Omental fat pad (tissue), 4 donors: ENCODE data around the gene SCPEP1. TPM values are rescaled to one million over a fixed set of nuclear protein-coding genes. Genes with fewer than 3 reads are reported as not detected.
A peak's percentile ranks its signal among the peaks of the same experiment; 100 is the strongest.
"Not testable (repeated sequence)": the region's sequence is repeated elsewhere in the genome, so short reads cannot be mapped to it uniquely, and the experiment has no call there.

Experiments used
- ATAC-seq: fragments of 150-250 bp; one replicate; pipeline ENCODE4 v1.9.1; 2016; ENCODE audit warnings: mild to moderate bottlenecking, moderate library complexity; ENCODE audit not compliant: low FRiP score
- DNase-seq: peaks from one replicate; pipeline ENCODE4 v3.0.0-alpha.2; 2019; ENCODE audit warnings: low spot score
- total RNA-seq, 4 donors: library from RNA; depleted of rRNA; stranded (reverse); fragments of >200 nt; gene quantifications; one replicate each; pipeline ENCODE4 v1.1.0, GENCODE V29; 2016
- TF ChIP-seq, protein P1 (sequence below), 3 donors: fragments of 450-650 bp; IDR thresholded peaks; one replicate each; pipeline ENCODE4 v1.5.1; 2016 to 2017; ENCODE audit warnings: antibody characterized with exemption in 3 of 3, mild to moderate bottlenecking in 3 of 3, moderate library complexity in 2 of 3

The SCPEP1 gene
- total RNA-seq, 4 donors from 2014 or later, result 59.6 to 80.9 (median 69.1) TPM

DNA sequence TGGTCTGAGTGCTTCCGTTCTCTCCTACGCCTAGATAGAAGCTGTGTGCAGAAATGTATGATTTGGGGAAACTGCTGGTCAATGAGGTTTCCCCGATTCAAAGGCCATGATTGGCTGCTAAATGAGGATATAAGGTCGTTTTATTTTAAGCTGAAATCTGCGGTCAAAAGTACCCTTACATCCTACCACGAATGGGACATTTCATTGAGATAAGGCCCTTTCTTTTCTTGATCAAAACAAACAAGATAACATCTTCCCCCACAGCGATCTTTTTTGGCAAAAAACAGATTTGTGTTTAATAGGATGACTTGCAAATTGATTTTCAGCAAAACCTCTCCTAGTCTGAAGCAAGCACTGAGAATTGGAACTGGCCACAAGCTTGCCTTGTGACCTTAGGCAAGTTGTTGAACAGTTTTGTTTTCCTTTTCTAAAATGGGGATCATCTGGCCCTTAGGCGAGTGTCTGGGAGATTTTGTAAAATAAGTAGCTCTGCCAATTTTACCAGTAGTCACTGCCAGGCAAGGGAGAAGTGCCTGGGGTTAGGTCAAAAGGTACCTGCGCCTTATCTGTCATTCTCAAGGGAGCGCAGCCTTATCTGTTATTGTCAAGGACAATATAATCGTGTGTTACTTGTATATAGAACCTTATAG, 635 bp downstream of the SCPEP1 start:
- DNase-seq, result no peak
- TF ChIP-seq, protein P1, sequence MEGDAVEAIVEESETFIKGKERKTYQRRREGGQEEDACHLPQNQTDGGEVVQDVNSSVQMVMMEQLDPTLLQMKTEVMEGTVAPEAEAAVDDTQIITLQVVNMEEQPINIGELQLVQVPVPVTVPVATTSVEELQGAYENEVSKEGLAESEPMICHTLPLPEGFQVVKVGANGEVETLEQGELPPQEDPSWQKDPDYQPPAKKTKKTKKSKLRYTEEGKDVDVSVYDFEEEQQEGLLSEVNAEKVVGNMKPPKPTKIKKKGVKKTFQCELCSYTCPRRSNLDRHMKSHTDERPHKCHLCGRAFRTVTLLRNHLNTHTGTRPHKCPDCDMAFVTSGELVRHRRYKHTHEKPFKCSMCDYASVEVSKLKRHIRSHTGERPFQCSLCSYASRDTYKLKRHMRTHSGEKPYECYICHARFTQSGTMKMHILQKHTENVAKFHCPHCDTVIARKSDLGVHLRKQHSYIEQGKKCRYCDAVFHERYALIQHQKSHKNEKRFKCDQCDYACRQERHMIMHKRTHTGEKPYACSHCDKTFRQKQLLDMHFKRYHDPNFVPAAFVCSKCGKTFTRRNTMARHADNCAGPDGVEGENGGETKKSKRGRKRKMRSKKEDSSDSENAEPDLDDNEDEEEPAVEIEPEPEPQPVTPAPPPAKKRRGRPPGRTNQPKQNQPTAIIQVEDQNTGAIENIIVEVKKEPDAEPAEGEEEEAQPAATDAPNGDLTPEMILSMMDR (IDR thresholded peaks at IDR 0.05), result no peak
- ATAC-seq, result no peak

DNA sequence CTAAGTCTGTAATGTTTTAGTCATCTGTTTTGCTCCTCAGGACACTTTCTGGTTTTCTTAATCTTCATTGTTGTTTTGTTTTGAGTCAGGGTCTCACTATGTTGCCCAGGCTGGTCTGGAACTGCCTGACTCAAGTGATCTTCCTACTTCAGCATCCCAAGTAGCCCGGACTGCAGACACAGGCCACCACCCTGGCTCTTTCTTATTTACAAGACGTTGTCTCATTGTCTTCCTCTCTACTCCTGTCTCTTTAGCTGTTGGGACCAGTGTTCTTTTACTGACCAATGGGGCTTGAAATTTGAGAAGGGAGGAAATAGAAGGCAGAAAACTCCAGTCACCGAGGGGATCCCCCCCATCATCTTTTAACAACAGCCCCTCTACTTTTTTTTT, 1.2 kb downstream of the SCPEP1 start:
- DNase-seq, result no peak
- no peak for ATAC-seq
- TF ChIP-seq, protein P1 (IDR thresholded peaks at IDR 0.05), result no peak

DNA sequence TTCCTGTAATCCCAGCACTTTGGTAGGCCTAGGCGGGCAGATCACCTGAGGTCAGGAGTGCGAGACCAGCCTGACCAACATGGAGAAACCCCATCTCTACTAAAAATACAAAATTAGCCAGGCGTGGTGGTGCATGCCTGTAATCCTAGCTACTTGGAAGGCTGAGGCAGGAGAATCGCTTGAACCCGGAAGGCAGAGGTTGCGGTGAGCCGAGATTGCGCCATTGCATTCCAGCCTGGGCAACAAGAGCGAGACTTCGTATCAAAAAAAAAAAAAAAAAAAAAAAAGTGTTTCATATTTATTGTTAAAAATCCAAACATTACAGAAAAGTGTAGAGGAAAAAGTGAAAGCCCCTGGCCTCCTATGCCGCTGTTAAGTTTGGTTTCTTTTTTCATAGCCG, 2.6 kb downstream of the SCPEP1 start:
- not testable (repeated sequence) for DNase-seq, ATAC-seq

DNA sequence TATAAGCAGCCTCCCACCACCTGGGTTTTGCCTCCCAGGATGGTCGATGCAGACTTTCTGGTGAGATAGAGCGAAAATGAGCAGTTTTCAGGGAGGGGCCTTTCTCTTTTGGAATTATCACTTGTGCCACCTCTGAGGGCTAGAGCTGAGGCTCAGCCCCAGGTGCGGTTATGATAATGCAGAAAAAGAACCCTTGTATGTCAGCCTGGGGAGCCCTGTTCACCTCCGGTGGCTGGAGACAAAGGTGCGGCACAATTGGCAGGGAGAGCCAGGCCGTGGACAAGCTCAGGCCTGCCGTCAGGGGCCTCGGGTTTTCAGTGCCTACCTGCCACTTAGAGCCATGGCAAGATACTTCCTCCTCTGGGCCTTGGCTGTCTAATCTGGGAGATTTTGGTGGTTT, 4.4 kb downstream of the SCPEP1 start:
- ATAC-seq (no peak), DNase-seq (no peak)
- TF ChIP-seq, protein P1 (IDR thresholded peaks at IDR 0.05), result no peak

DNA sequence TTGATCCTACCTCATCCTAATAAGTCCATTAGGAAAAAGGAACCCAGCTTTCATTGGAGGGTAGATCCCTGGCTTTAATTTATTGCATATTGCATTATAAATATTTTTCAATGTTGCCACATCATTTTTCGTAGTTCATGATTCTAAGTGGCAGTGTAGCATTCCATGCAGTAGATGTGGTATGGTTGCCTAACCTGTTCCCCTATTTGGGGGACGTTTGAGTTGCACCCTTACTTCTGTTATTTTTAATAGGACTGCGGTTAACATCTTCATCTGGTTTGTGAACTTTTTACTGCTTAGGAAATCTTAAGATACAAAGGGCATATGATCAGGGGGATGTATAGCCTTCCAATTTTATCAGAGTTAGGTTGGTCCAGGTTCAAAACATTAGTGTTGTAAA, 5.4 kb downstream of the SCPEP1 start:
- no peak for ATAC-seq
- TF ChIP-seq, protein P1 (IDR thresholded peaks at IDR 0.05), result no peak
- DNase-seq, result no peak

DNA sequence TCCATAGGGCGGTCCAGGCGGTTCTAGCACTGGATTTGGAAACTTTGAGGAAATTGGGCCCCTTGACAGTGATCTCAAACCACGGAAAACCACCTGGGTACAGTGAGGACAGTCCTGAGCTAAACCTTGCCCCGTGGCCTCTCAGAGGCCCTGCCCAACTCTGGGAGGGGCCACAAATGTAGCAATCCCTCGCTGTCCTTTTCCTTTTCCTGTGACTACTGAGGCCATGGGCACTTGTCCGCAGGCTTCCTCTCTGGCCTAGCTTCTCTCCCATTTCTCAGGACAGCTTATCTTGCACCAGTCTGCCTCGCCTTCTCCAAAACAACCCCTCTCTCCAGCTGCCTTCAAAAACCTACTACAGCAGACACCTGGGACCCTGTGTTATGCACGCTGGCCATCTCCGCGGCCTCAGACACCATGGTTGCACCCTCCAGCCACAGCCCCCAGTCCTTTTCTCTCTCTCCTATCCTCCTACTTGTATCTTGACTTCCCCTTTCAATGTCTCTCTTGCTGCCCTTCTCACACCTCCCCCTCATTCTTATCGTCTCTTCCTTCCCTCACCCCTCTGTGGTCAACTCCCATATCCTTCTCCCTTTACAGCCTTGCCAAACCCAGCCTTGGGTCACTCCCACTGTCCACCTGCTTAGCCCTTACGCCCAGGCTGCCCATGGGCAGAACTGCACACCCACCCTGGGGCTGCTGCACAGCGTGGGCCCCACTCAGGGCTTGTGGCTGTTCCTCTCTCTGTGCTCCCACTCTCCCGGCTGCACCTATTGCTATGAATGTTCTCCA, 7.6 kb downstream of the SCPEP1 start:
- ATAC-seq (peak; percentile 23), DNase-seq (no peak)
- TF ChIP-seq, protein P1 (IDR thresholded peaks at IDR 0.05), result no peak

DNA sequence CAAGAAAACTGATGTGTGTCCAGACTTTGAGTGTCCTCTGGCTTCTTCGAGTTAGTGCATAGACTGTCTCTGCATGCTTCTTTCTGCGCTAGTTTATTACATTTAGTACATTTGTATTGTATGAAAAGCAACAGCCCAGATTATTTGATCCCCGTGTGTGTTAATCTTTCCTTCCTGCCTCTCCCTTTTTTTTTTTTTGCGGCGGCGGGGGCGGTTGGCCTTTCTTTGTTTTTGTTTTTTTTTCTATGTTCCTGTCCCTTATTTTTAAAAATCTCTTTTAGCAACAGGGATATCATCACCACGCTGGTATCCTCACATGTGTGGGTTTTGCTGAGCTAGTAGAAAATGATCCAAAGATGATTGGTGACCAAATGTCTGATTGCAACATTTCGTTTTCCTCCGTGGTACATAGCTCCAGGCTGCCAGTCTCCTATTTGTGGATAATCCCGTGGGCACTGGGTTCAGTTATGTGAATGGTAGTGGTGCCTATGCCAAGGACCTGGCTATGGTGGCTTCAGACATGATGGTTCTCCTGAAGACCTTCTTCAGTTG, 9.4 kb downstream of the SCPEP1 start:
- no peak for ATAC-seq
- no peak for DNase-seq
- TF ChIP-seq, protein P1 (IDR thresholded peaks at IDR 0.05), result no peak
